Astrocyte (in vitro differentiated cells and primary cell): ENCODE results near the gene C19orf12. TPM values are rescaled to one million over a fixed set of nuclear protein-coding genes. Genes with fewer than 3 reads are reported as not detected.

Source experiments
- DNase-seq: peaks from one replicate; pipeline ENCODE4 v3.0.0-alpha.2; 2010; ENCODE audit warnings: low read depth
- FAIRE-seq: peaks from 2 replicates; lab custom pipeline; 2011; peaks lifted over from hg19 to GRCh38; lab: Jason Lieb, UNC
- H2AFZ ChIP-seq: 2 replicates; pipeline ENCODE4 v1.6.0; 2012; ENCODE audit warnings: low read depth, low read length, inconsistent platforms
- H3K27ac ChIP-seq: 2 replicates; pipeline ENCODE4 v1.5.1; 2011; ENCODE audit warnings: low read depth, low read length, inconsistent platforms
- H3K27me3 ChIP-seq: 2 replicates; pipeline ENCODE4 v1.6.0; 2011; ENCODE audit warnings: low read length, inconsistent platforms; ENCODE audit not compliant: insufficient read depth
- H3K36me3 ChIP-seq: 2 replicates; pipeline ENCODE4 v1.5.1; 2011; ENCODE audit warnings: low read length, inconsistent platforms; ENCODE audit not compliant: insufficient read depth
- H3K4me1 ChIP-seq: 2 replicates; pipeline ENCODE4 v1.5.1; 2011; ENCODE audit warnings: low read length, inconsistent platforms; ENCODE audit not compliant: insufficient read depth
- H3K4me2 ChIP-seq: 2 replicates; pipeline ENCODE4 v1.6.0; 2012; ENCODE audit warnings: low read length, inconsistent platforms
- H3K4me3 ChIP-seq: 2 replicates; pipeline ENCODE4 v1.5.1; 2011; ENCODE audit warnings: low read depth, mild to moderate bottlenecking, low read length, inconsistent platforms; ENCODE audit not compliant: insufficient read depth
- H3K79me2 ChIP-seq: 2 replicates; pipeline ENCODE4 v1.6.0; 2012; ENCODE audit warnings: mild to moderate bottlenecking, low read length, inconsistent platforms; ENCODE audit not compliant: insufficient read depth
- H3K9ac ChIP-seq: 2 replicates; pipeline ENCODE4 v1.6.0; 2012; ENCODE audit warnings: mild to moderate bottlenecking, low read length, inconsistent platforms
- H3K9me3 ChIP-seq: 2 replicates; pipeline ENCODE4 v1.5.1; 2012; ENCODE audit warnings: low read depth, mild to moderate bottlenecking, low read length, inconsistent platforms; ENCODE audit not compliant: insufficient read depth
- H4K20me1 ChIP-seq: 2 replicates; pipeline ENCODE4 v1.6.0; 2012; ENCODE audit warnings: low read length, inconsistent platforms; ENCODE audit not compliant: insufficient read depth
- H3K27ac Mint-ChIP-seq: one replicate; pipeline ENCODE4 v1.8.0; 2021; ENCODE audit warnings: mild to moderate bottlenecking, mixed read lengths; ENCODE audit not compliant: unreplicated experiment
- H3K27me3 Mint-ChIP-seq: one replicate; pipeline ENCODE4 v1.8.0; 2021; ENCODE audit warnings: low read depth, mixed read lengths; ENCODE audit not compliant: unreplicated experiment
- H3K36me3 Mint-ChIP-seq: one replicate; pipeline ENCODE4 v1.8.0; 2021; ENCODE audit warnings: low read depth, mixed read lengths; ENCODE audit not compliant: unreplicated experiment
- H3K4me1 Mint-ChIP-seq: one replicate; pipeline ENCODE4 v1.8.0; 2021; ENCODE audit warnings: low read depth, mixed read lengths; ENCODE audit not compliant: unreplicated experiment
- H3K4me3 Mint-ChIP-seq: one replicate; pipeline ENCODE4 v1.8.0; 2021; ENCODE audit warnings: mild to moderate bottlenecking, moderate library complexity, mixed read lengths; ENCODE audit not compliant: unreplicated experiment
- H3K9me3 Mint-ChIP-seq: one replicate; pipeline ENCODE4 v1.8.0; 2021; ENCODE audit warnings: mild to moderate bottlenecking, mixed read lengths; ENCODE audit not compliant: unreplicated experiment
- EZH2 ChIP-seq: IDR thresholded peaks from 2 replicates; pipeline ENCODE4 v1.6.1; 2012; ENCODE audit warnings: mild to moderate bottlenecking, low read length, inconsistent platforms; ENCODE audit not compliant: insufficient read depth
- total RNA-seq: library from RNA; stranded (reverse); gene quantifications from 2 replicates; pipeline ENCODE4 v1.2.1, GENCODE V29; 2021
- TF ChIP-seq, protein P1 (sequence below): IDR thresholded peaks from 2 replicates; pipeline ENCODE4 v1.5.1; 2011; ENCODE audit warnings: low read depth, mild to moderate bottlenecking, inconsistent platforms, low read length, moderate library complexity; ENCODE audit not compliant: insufficient read depth

The C19orf12 gene
- total RNA-seq, 1 donor from 2014 or later = 38.7 TPM

DNA sequence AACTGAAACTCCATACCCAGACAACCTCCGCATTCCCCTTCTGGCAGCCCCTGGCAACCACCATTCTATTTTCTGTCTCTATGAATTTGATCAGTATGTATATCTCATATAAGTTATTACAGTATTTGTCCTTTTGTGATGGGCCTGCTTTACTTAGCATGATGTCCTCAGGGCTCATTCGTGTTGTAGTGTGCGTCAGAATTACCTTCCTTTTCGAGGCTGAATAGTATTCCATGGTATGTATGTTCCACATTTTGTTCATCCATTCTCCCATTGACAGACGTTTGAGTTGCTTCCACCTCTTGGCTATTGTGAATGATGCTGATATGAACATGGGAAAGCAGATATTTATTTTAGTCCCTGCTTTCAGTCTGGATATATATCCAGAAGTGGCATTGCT is 44.8 kb downstream of the C19orf12 start:
- no peaks in the 10 kb centered on the region for H3K27me3 ChIP-seq
- no peak overlapping the region for H3K27ac ChIP-seq
- H3K4me1 ChIP-seq = peaks cover 25% of the 10 kb centered on the region
- Mint-ChIP-seq H3K27ac (no peak overlapping the region), H3K4me3 (no peak overlapping the region), H3K36me3 (peaks cover 15% of the 10 kb centered on the region), H3K9me3 (no peaks in the 10 kb centered on the region), H3K27me3 (no peaks in the 10 kb centered on the region), H3K4me1 (peaks cover 23% of the 10 kb centered on the region)
- no peak overlapping the region for H2AFZ ChIP-seq
- no peaks in the 10 kb centered on the region for H3K36me3 ChIP-seq
- no peak for DNase-seq
- H3K9me3 ChIP-seq = no peaks in the 10 kb centered on the region
- no peak overlapping the region for H3K4me3 ChIP-seq
- FAIRE-seq = no peak
- TF ChIP-seq, protein P1, sequence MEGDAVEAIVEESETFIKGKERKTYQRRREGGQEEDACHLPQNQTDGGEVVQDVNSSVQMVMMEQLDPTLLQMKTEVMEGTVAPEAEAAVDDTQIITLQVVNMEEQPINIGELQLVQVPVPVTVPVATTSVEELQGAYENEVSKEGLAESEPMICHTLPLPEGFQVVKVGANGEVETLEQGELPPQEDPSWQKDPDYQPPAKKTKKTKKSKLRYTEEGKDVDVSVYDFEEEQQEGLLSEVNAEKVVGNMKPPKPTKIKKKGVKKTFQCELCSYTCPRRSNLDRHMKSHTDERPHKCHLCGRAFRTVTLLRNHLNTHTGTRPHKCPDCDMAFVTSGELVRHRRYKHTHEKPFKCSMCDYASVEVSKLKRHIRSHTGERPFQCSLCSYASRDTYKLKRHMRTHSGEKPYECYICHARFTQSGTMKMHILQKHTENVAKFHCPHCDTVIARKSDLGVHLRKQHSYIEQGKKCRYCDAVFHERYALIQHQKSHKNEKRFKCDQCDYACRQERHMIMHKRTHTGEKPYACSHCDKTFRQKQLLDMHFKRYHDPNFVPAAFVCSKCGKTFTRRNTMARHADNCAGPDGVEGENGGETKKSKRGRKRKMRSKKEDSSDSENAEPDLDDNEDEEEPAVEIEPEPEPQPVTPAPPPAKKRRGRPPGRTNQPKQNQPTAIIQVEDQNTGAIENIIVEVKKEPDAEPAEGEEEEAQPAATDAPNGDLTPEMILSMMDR = no peak
- no peak overlapping the region for H3K9ac ChIP-seq
- H4K20me1 ChIP-seq = peaks cover 39% of the 10 kb centered on the region
- H3K79me2 ChIP-seq = peaks cover 13% of the 10 kb centered on the region
- no peak overlapping the region for H3K4me2 ChIP-seq

DNA sequence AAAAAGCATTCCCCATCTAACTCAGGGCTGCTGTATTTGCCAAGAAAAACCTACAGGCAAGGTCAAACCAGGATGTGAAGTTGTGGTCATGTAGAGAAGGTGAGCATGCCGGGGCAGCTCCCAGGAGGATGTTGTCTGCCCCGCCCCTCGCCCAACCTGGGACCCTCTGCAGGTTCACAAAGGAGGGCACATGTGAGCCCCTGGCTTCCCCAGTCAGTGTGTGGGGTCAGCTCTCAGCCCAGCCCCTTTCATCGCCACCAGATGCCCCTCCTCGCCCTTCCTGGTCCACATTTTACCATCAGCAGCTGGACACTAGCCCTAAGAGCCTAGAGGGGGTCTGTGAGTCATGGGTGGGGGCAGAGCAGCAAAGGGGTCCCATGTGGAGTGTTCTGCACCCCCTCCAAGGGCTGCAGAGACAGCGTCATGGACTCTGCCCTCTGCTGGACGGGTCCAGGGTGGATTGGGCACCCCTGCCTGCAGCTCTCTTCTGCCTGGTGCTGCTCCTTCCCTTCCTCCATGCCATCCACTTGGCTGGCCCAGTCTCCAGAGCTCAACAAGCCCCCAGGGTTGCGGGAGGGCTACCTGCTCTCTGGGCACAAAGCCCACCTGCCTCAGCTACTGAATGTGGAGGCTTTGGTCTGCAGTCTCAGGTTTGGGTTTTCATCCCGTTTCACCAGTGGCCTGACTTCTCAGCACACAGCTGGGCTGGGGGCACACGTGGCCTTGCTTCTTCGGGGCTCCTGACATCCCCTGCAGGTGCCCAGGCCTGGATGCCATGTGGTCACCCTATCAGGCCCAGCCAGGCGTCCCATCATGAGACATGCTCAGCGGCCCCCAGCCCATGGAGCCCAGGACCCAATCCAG is 46.1 kb downstream of the C19orf12 start:
- H3K4me1 Mint-ChIP-seq = peaks cover 31% of the 10 kb centered on the region
- Histone ChIP-seq H2AFZ (no peak overlapping the region), H3K36me3 (no peaks in the 10 kb centered on the region), H3K4me2 (no peak overlapping the region), H3K4me1 (peaks cover 32% of the 10 kb centered on the region), H3K4me3 (no peak overlapping the region), H3K9me3 (no peaks in the 10 kb centered on the region), H3K9ac (no peak overlapping the region), H4K20me1 (peaks cover 39% of the 10 kb centered on the region), H3K27ac (no peak overlapping the region), H3K79me2 (peaks cover 13% of the 10 kb centered on the region), H3K27me3 (no peaks in the 10 kb centered on the region)
- FAIRE-seq = no peak
- H3K4me3 Mint-ChIP-seq = no peak overlapping the region
- no peak overlapping the region for H3K27ac Mint-ChIP-seq
- no peak for DNase-seq
- no peaks in the 10 kb centered on the region for H3K27me3 Mint-ChIP-seq
- H3K36me3 Mint-ChIP-seq = peaks cover 15% of the 10 kb centered on the region
- no peaks in the 10 kb centered on the region for H3K9me3 Mint-ChIP-seq
- TF ChIP-seq, protein P1 = peak; percentile 8
- no peak for TF ChIP-seq EZH2

DNA sequence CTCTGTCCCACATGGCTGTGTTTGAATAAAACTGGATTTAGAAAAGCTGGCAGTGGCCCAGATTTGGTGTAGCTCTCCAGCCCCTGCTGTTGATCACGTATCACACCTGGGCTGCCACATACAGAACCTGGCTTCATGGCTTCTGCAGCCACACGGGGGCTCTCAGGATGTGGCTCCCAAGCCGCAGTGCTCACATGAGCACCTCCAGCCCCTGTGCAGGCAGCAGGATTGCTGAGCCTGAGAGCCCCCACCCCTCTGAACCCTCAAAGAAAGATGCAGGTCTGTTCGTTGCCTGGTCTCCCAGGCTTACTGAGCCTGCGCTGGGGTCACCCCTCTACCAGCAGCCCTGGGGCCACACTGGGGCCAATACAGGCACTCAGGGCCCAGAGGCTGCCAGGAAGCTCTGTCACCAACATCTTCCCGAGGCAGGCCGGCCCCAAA is 47.1 kb downstream of the C19orf12 start:
- Mint-ChIP-seq H3K27me3 (no peaks in the 10 kb centered on the region), H3K4me1 (peaks cover 40% of the 10 kb centered on the region), H3K4me3 (no peak overlapping the region), H3K9me3 (no peaks in the 10 kb centered on the region), H3K36me3 (peaks cover 11% of the 10 kb centered on the region), H3K27ac (peak overlapping the region; percentile 18)
- H3K9ac ChIP-seq = no peak overlapping the region
- H4K20me1 ChIP-seq = peaks cover 33% of the 10 kb centered on the region
- H3K36me3 ChIP-seq = no peaks in the 10 kb centered on the region
- peaks cover 13% of the 10 kb centered on the region for H3K79me2 ChIP-seq
- FAIRE-seq = no peak
- TF ChIP-seq, protein P1 = no peak
- no peak for TF ChIP-seq EZH2
- H3K9me3 ChIP-seq = no peaks in the 10 kb centered on the region
- peaks cover 39% of the 10 kb centered on the region for H3K4me1 ChIP-seq
- H3K27ac ChIP-seq = no peak overlapping the region
- H2AFZ ChIP-seq = no peak overlapping the region
- H3K27me3 ChIP-seq = no peaks in the 10 kb centered on the region
- no peak overlapping the region for H3K4me3 ChIP-seq
- H3K4me2 ChIP-seq = no peak overlapping the region
- DNase-seq = no peak
